K562 (cell line): Measurements from ENCODE around the gene MC3R. TPM values are rescaled to one million over a fixed set of nuclear protein-coding genes. Genes with fewer than 3 reads are reported as not detected.
A peak's percentile ranks its signal among the peaks of the same experiment; 100 is the strongest.

Source experiments
- BCL6 ChIP-seq: fragments of 250-450 bp; sonication (Bioruptor Pico); IDR thresholded peaks from 2 replicates; pipeline ENCODE4 v1.4.0; 2020
- CBFA2T3 ChIP-seq: fragments of 450-650 bp; IDR thresholded peaks from 2 replicates; pipeline ENCODE4 v1.6.1; 2017
- CREM ChIP-seq: IDR thresholded peaks from 2 replicates; pipeline ENCODE4 v1.6.1; 2014; ENCODE audit warnings: antibody characterized with exemption, low read depth
- E2F1 ChIP-seq: sonication (generic); formaldehyde crosslinking; IDR thresholded peaks from 2 replicates; pipeline ENCODE4 v1.8.1; 2023; ENCODE audit warnings: mild to moderate bottlenecking, missing genetic modification reagents, moderate library complexity
- FOXJ2 ChIP-seq: fragments of 200-800 bp; sonication (Bioruptor generic); IDR thresholded peaks from 2 replicates; pipeline ENCODE4 v1.6.1; 2016; ENCODE audit warnings: missing genetic modification characterization, missing compliant biosample characterization
- NFRKB ChIP-seq: fragments of 450-650 bp; IDR thresholded peaks from 2 replicates; pipeline ENCODE4 v1.6.1; 2016; ENCODE audit warnings: low read depth
- RAD21 ChIP-seq, 2 experiments: fragments of 250-450 bp in 1 of 2; fragments of 450-650 bp in 1 of 2; sonication (Bioruptor Pico) in 1 of 2; formaldehyde crosslinking in 1 of 2; IDR thresholded peaks in 1 of 2; conservative IDR thresholded peaks in 1 of 2; 2 replicates each; pipeline versions ENCODE4 v1.4.0 to v1.8.0; 2020 to 2022; ENCODE audit warnings: mild to moderate bottlenecking in 2 of 2, moderate library complexity in 1 of 2
- RBM17 ChIP-seq: fragments of 200-400 bp; formaldehyde crosslinking; IDR thresholded peaks from 2 replicates; pipeline ENCODE4 v1.6.1; 2017; ENCODE audit warnings: low read depth, mild to moderate bottlenecking, low read length, borderline replicate concordance
- REST ChIP-seq, 2 experiments: fragments of 450-650 bp; formaldehyde crosslinking in 1 of 2; IDR thresholded peaks; 2 replicates each; pipeline versions ENCODE4 v1.4.0 to v1.6.1; 2014 to 2020; ENCODE audit warnings: mild to moderate bottlenecking in 2 of 2, borderline replicate concordance in 1 of 2, low read depth in 1 of 2
- THRAP3 ChIP-seq: fragments of 450-650 bp; IDR thresholded peaks from 2 replicates; pipeline ENCODE4 v1.6.1; 2016; ENCODE audit warnings: mild to moderate bottlenecking, inconsistent platforms, borderline replicate concordance
- YBX1 ChIP-seq: fragments of 450-650 bp; IDR thresholded peaks from 2 replicates; pipeline ENCODE4 v1.7.1; 2016; ENCODE audit warnings: mild to moderate bottlenecking
- ZBTB12 ChIP-seq: fragments of 250-450 bp; sonication (Bioruptor Pico); IDR thresholded peaks from 2 replicates; pipeline ENCODE4 v1.4.0; 2020
- ZNF121 ChIP-seq: sonication (generic); formaldehyde crosslinking; conservative IDR thresholded peaks from 2 replicates; pipeline ENCODE4 v1.8.0; 2022; ENCODE audit warnings: missing genetic modification reagents
- ZNF551 ChIP-seq: fragments of 250-450 bp; sonication (Bioruptor Pico); IDR thresholded peaks from 2 replicates; pipeline ENCODE4 v1.5.0; 2021; ENCODE audit warnings: mild to moderate bottlenecking, moderate library complexity
- ZNF57 ChIP-seq: fragments of 450-650 bp; formaldehyde crosslinking; IDR thresholded peaks from 2 replicates; pipeline ENCODE4 v1.4.0; 2020; ENCODE audit warnings: mild to moderate bottlenecking, moderate library complexity
- polyA plus RNA-seq, 8 experiments: library from polyadenylated mRNA; depleted of rRNA in 4 of 8; stranded (reverse) in 5 of 8; unstranded in 3 of 8; fragments of >200 nt; fragmentation: Nextera tagmentation in 2 of 8; fragmentation: Illumina TruSeq in 1 of 8; extraction: Ambion mirVana in 2 of 8; extraction: Trizol in 1 of 8; gene quantifications; 2 replicates each; pipeline versions ENCODE4 v1.2.1 to v1.2.3, GENCODE V29; 2011 to 2014; ENCODE audit warnings: inconsistent platforms in 1 of 8, missing spikeins in 1 of 8
- total RNA-seq, 7 experiments: library from RNA; depleted of rRNA in 6 of 7; stranded (reverse); fragments of >200 nt in 6 of 7; fragmentation: Illumina TruSeq in 2 of 7; extraction: Trizol in 2 of 7; gene quantifications; 2 replicates each; pipeline versions ENCODE4 v1.2.1 to v1.2.3, GENCODE V29; 2011 to 2021; ENCODE audit warnings: low replicate concordance in 1 of 7
- TF ChIP-seq, protein P1 (sequence below), 2 experiments: IDR thresholded peaks; 2 replicates each; pipeline ENCODE4 v1.6.1; 2011; ENCODE audit warnings: borderline replicate concordance in 1 of 2, control low read depth in 1 of 2, low read depth in 1 of 2, low read length in 1 of 2, mild to moderate bottlenecking in 1 of 2, mixed read lengths in 1 of 2, moderate library complexity in 1 of 2; ENCODE audit not compliant: insufficient read depth in 1 of 2, insufficient read length in 1 of 2, poor library complexity in 1 of 2, severe bottlenecking in 1 of 2; ENCODE audit errors: extremely low read depth in 1 of 2

Gene MC3R
- total and polyA plus RNA-seq, 9 of the 15 experiments (the other 6 are each of a cell fraction or from before 2014, with no cell fraction given): not detected

- peak; percentile 69; the same call in 1 of the 2 replicates for TF ChIP-seq REST (IDR thresholded peaks at IDR 0.05; ENCODE audit: borderline replicate concordance)
- no peak for TF ChIP-seq REST (CRISPR knock-in tag; IDR thresholded peaks at IDR 0.05; ENCODE audit: low read depth)
- TF ChIP-seq ZBTB12: no peak
- peak; percentile 64 to 81 for TF ChIP-seq RAD21 (CRISPR knock-in tag; conservative IDR thresholded peaks at IDR 0.05 in 1 of 2, IDR thresholded peaks at IDR 0.05 in 1 of 2)
- no peak for TF ChIP-seq ZNF551 (CRISPR knock-in tag)
- TF ChIP-seq E2F1 (CRISPR knock-in tag): no peak
- no peak for TF ChIP-seq YBX1
- TF ChIP-seq NFRKB: no peak
- no peak for TF ChIP-seq FOXJ2
- no peak for TF ChIP-seq ZNF121
- TF ChIP-seq THRAP3: no peak
- TF ChIP-seq CREM: peak; percentile 56
- TF ChIP-seq CBFA2T3: no peak
- TF ChIP-seq ZNF57 (CRISPR knock-in tag): no peak
- no peak for TF ChIP-seq RBM17
- TF ChIP-seq, protein P1, sequence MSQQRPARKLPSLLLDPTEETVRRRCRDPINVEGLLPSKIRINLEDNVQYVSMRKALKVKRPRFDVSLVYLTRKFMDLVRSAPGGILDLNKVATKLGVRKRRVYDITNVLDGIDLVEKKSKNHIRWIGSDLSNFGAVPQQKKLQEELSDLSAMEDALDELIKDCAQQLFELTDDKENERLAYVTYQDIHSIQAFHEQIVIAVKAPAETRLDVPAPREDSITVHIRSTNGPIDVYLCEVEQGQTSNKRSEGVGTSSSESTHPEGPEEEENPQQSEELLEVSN (IDR thresholded peaks at IDR 0.05; ENCODE audit: borderline replicate concordance in 1 of 2, extremely low read depth in 1 of 2, insufficient read depth in 1 of 2, insufficient read length in 1 of 2, low read depth in 1 of 2, low read length in 1 of 2, poor library complexity in 1 of 2, severe bottlenecking in 1 of 2): peak; percentile 69 to 91
- no peak for TF ChIP-seq BCL6 (CRISPR knock-in tag)
Measured at GRCh38 chr20:56249244-56249955, 868 bp downstream of the MC3R start (continued).
